Liver (tissue), 9 donors: ENCODE measurements around the gene VWA5A. TPM values are rescaled to one million over a fixed set of nuclear protein-coding genes. Genes with fewer than 3 reads are reported as not detected.

ENCODE experiments used
- DNase-seq: peaks from one replicate; pipeline ENCODE4 v3.0.0-alpha.2; 2017; ENCODE audit warnings: low spot score
- H3K27ac ChIP-seq, 2 donors: one replicate each; pipeline ENCODE4 v1.7.0; 2013; ENCODE audit warnings: inconsistent platforms in 2 of 2, low read length in 2 of 2, control low read depth in 1 of 2, low read depth in 1 of 2, mild to moderate bottlenecking in 1 of 2
- H3K27me3 ChIP-seq, 4 donors: one replicate each; pipeline versions ENCODE4 v1.6.1 to v1.7.0; 2013; ENCODE audit warnings: low read length in 3 of 4, inconsistent platforms in 1 of 4, mild to moderate bottlenecking in 1 of 4, moderate library complexity in 1 of 4; ENCODE audit not compliant: control insufficient read depth in 4 of 4, insufficient read depth in 4 of 4
- H3K36me3 ChIP-seq, 4 donors: one replicate each; pipeline versions ENCODE4 v1.6.1 to v1.7.0; 2013; ENCODE audit warnings: low read length in 3 of 4, mild to moderate bottlenecking in 3 of 4, low read depth in 1 of 4, moderate library complexity in 1 of 4; ENCODE audit not compliant: control insufficient read depth in 4 of 4, insufficient read depth in 3 of 4
- H3K4me1 ChIP-seq, 4 donors: one replicate each; pipeline versions ENCODE4 v1.6.1 to v1.7.0; 2013; ENCODE audit warnings: low read length in 3 of 4, mild to moderate bottlenecking in 3 of 4, moderate library complexity in 1 of 4; ENCODE audit not compliant: control insufficient read depth in 4 of 4, insufficient read depth in 4 of 4
- H3K4me3 ChIP-seq, 3 donors: one replicate each; pipeline versions ENCODE4 v1.6.1 to v1.7.0; 2013; ENCODE audit warnings: low read length in 3 of 3, control low read depth in 1 of 3, low read depth in 1 of 3, mild to moderate bottlenecking in 1 of 3
- H3K9ac ChIP-seq, 2 donors: one replicate each; pipeline ENCODE4 v1.7.0; 2013; ENCODE audit warnings: low read length in 2 of 2, mild to moderate bottlenecking in 2 of 2, moderate library complexity in 2 of 2, control low read depth in 1 of 2, low read depth in 1 of 2
- H3K9me3 ChIP-seq, 4 donors: one replicate each; pipeline versions ENCODE4 v1.6.1 to v1.7.0; 2013; ENCODE audit warnings: low read length in 3 of 4; ENCODE audit not compliant: control insufficient read depth in 4 of 4
- ATF3 ChIP-seq: IDR thresholded peaks from 2 replicates; pipeline ENCODE4 v1.6.1; 2016; ENCODE audit warnings: antibody characterized with exemption
- EGR1 ChIP-seq, 2 donors: IDR thresholded peaks; 2 replicates each; pipeline ENCODE4 v1.6.1; 2016 to 2018; ENCODE audit warnings: antibody characterized with exemption in 2 of 2, low read depth in 2 of 2
- FOXA1 ChIP-seq: IDR thresholded peaks from 2 replicates; pipeline ENCODE4 v1.6.1; 2016; ENCODE audit warnings: antibody characterized with exemption
- FOXA2 ChIP-seq: IDR thresholded peaks from 2 replicates; pipeline ENCODE4 v1.6.1; 2016; ENCODE audit warnings: antibody characterized with exemption
- GABPA ChIP-seq, 2 donors: IDR thresholded peaks in 1 of 2; conservative IDR thresholded peaks in 1 of 2; 2 replicates each; pipeline ENCODE4 v1.6.1; 2016; ENCODE audit warnings: antibody characterized with exemption in 2 of 2, mild to moderate bottlenecking in 1 of 2, moderate library complexity in 1 of 2
- HNF4G ChIP-seq: IDR thresholded peaks from 2 replicates; pipeline ENCODE4 v1.6.1; 2016; ENCODE audit warnings: antibody characterized with exemption
- JUND ChIP-seq, 2 donors: IDR thresholded peaks; 2 replicates each; pipeline ENCODE4 v1.6.1; 2016; ENCODE audit warnings: antibody characterized with exemption in 2 of 2
- NR2F2 ChIP-seq: IDR thresholded peaks from 2 replicates; pipeline ENCODE4 v1.6.1; 2016; ENCODE audit warnings: antibody characterized with exemption
- RAD21 ChIP-seq, 2 donors: IDR thresholded peaks; 2 replicates each; pipeline ENCODE4 v1.6.1; 2016; ENCODE audit warnings: antibody characterized with exemption in 2 of 2, mild to moderate bottlenecking in 2 of 2
- RXRA ChIP-seq, 2 donors: IDR thresholded peaks; 2 replicates each; pipeline ENCODE4 v1.6.1; 2017 to 2018; ENCODE audit warnings: antibody characterized with exemption in 2 of 2, mild to moderate bottlenecking in 1 of 2
- SP1 ChIP-seq: IDR thresholded peaks from 2 replicates; pipeline ENCODE4 v1.6.1; 2018; ENCODE audit warnings: antibody characterized with exemption, mild to moderate bottlenecking
- TAF1 ChIP-seq: conservative IDR thresholded peaks from 2 replicates; pipeline ENCODE4 v1.6.1; 2016; ENCODE audit warnings: antibody characterized with exemption, mild to moderate bottlenecking
- YY1 ChIP-seq: IDR thresholded peaks from 2 replicates; pipeline ENCODE4 v1.6.1; 2016; ENCODE audit warnings: antibody characterized with exemption, mild to moderate bottlenecking
- ZBTB33 ChIP-seq: IDR thresholded peaks from 2 replicates; pipeline ENCODE4 v1.6.1; 2016; ENCODE audit warnings: antibody characterized with exemption
- WGBS: extraction: QIAGEN DNeasy Blood & Tissue Kit; methylation state at CpG from one replicate; pipeline ENCODE4 v1.1.7; 2013; 5-methylcytosine and 5-hydroxymethylcytosine counted together
- polyA plus RNA-seq, 2 donors: library from polyadenylated mRNA; stranded (reverse) in 1 of 2; unstranded in 1 of 2; fragments of 200-250 nt in 1 of 2; fragments of >200 nt in 1 of 2; fragmentation: Nextera tagmentation in 1 of 2; extraction: Ambion mirVana in 1 of 2; gene quantifications; one replicate each; pipeline versions ENCODE4 v1.2.1 to v1.2.3, GENCODE V29; 2013 to 2015
- total RNA-seq, 2 donors: library from RNA; depleted of rRNA; stranded (reverse); fragments of >200 nt; gene quantifications; one replicate each; pipeline ENCODE4 v1.2.3, GENCODE V29; 2014
- TF ChIP-seq, protein P1 (sequence below): IDR thresholded peaks from 2 replicates; pipeline ENCODE4 v1.6.1; 2016; ENCODE audit warnings: antibody characterized with exemption
- TF ChIP-seq, protein P2 (sequence below): fragments of 150-350 bp; IDR thresholded peaks from 2 replicates; pipeline ENCODE4 v1.5.1; 2017; ENCODE audit warnings: improper control_type of control experiment, low read depth, low read length; ENCODE audit not compliant: missing input control
- TF ChIP-seq, protein P3 (sequence below): IDR thresholded peaks from 2 replicates; pipeline ENCODE4 v1.6.1; 2016; ENCODE audit warnings: antibody characterized with exemption, mild to moderate bottlenecking
- donor health status: healthy.
- donor health status: healthy.
- donor health status: healthy.
- donor health status: healthy.
- donor health status: healthy.

The VWA5A gene
- total and polyA plus RNA-seq, 4 donors = 2.3 to 5.7 (median 3.7) TPM

GRCh38 chr11:124143034-124143433, 27.8 kb downstream of the VWA5A start:
- DNase-seq = no peak
- peaks cover 0 to 10% (median 2%) of the 10 kb centered on the region in 4 donors for H3K36me3 ChIP-seq
- no peak overlapping the region for H3K27ac ChIP-seq
- H3K9ac ChIP-seq = no peak overlapping the region
- no peaks in the 10 kb centered on the region for H3K4me1 ChIP-seq
- no peaks in the 10 kb centered on the region for H3K27me3 ChIP-seq
- TF ChIP-seq EGR1 (IDR thresholded peaks at IDR 0.05; ENCODE audit: low read depth in 2 of 2) (no peak), ZBTB33 (no peak), ATF3 (no peak), HNF4G (no peak), SP1 (no peak), NR2F2 (no peak), JUND (IDR thresholded peaks at IDR 0.05) (no peak), GABPA (IDR thresholded peaks at IDR 0.05 in 1 of 2, conservative IDR thresholded peaks at IDR 0.05 in 1 of 2) (no peak), RXRA (IDR thresholded peaks at IDR 0.05) (no peak), YY1 (no peak), FOXA1 (no peak), FOXA2 (no peak), RAD21 (IDR thresholded peaks at IDR 0.05) (no peak), TAF1 (no peak)
- TF ChIP-seq, protein P1, sequence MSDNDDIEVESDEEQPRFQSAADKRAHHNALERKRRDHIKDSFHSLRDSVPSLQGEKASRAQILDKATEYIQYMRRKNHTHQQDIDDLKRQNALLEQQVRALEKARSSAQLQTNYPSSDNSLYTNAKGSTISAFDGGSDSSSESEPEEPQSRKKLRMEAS = no peak
- TF ChIP-seq, protein P2, sequence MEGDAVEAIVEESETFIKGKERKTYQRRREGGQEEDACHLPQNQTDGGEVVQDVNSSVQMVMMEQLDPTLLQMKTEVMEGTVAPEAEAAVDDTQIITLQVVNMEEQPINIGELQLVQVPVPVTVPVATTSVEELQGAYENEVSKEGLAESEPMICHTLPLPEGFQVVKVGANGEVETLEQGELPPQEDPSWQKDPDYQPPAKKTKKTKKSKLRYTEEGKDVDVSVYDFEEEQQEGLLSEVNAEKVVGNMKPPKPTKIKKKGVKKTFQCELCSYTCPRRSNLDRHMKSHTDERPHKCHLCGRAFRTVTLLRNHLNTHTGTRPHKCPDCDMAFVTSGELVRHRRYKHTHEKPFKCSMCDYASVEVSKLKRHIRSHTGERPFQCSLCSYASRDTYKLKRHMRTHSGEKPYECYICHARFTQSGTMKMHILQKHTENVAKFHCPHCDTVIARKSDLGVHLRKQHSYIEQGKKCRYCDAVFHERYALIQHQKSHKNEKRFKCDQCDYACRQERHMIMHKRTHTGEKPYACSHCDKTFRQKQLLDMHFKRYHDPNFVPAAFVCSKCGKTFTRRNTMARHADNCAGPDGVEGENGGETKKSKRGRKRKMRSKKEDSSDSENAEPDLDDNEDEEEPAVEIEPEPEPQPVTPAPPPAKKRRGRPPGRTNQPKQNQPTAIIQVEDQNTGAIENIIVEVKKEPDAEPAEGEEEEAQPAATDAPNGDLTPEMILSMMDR = no peak
- TF ChIP-seq, protein P3, sequence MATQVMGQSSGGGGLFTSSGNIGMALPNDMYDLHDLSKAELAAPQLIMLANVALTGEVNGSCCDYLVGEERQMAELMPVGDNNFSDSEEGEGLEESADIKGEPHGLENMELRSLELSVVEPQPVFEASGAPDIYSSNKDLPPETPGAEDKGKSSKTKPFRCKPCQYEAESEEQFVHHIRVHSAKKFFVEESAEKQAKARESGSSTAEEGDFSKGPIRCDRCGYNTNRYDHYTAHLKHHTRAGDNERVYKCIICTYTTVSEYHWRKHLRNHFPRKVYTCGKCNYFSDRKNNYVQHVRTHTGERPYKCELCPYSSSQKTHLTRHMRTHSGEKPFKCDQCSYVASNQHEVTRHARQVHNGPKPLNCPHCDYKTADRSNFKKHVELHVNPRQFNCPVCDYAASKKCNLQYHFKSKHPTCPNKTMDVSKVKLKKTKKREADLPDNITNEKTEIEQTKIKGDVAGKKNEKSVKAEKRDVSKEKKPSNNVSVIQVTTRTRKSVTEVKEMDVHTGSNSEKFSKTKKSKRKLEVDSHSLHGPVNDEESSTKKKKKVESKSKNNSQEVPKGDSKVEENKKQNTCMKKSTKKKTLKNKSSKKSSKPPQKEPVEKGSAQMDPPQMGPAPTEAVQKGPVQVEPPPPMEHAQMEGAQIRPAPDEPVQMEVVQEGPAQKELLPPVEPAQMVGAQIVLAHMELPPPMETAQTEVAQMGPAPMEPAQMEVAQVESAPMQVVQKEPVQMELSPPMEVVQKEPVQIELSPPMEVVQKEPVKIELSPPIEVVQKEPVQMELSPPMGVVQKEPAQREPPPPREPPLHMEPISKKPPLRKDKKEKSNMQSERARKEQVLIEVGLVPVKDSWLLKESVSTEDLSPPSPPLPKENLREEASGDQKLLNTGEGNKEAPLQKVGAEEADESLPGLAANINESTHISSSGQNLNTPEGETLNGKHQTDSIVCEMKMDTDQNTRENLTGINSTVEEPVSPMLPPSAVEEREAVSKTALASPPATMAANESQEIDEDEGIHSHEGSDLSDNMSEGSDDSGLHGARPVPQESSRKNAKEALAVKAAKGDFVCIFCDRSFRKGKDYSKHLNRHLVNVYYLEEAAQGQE = no peak
- WGBS = 95% methylated on average over 2 of the region's 2 CpGs
- H3K9me3 ChIP-seq = peaks cover 0 to 3% (median 0%) of the 10 kb centered on the region in 4 donors
- H3K4me3 ChIP-seq = no peak overlapping the region

- H3K27ac ChIP-seq = no peak overlapping the region
- no peaks in the 10 kb centered on the region for H3K27me3 ChIP-seq
- H3K4me1 ChIP-seq = no peaks in the 10 kb centered on the region
- TF ChIP-seq JUND (IDR thresholded peaks at IDR 0.05) = no peak
- no peak overlapping the region for H3K9ac ChIP-seq
- no peak for DNase-seq
- no peak overlapping the region for H3K4me3 ChIP-seq
- H3K9me3 ChIP-seq = peaks cover 0 to 2% (median 0%) of the 10 kb centered on the region in 4 donors
- peaks cover 0 to under 1% (median 0%) of the 10 kb centered on the region in 4 donors for H3K36me3 ChIP-seq
- 89% methylated on average over 2 of the region's 2 CpGs for WGBS
These were observed 32.7 kb downstream of the VWA5A start for GRCh38 chr11:124147951-124148350.
